SHP77 (cell line): Measurements from ENCODE around the gene HDAC9.

Experiments used
- DNase-seq, 2 experiments: peaks; one replicate each; lab custom pipeline; 2025; lab: John Stamatoyannopoulos, UW

Gene HDAC9

DNA sequence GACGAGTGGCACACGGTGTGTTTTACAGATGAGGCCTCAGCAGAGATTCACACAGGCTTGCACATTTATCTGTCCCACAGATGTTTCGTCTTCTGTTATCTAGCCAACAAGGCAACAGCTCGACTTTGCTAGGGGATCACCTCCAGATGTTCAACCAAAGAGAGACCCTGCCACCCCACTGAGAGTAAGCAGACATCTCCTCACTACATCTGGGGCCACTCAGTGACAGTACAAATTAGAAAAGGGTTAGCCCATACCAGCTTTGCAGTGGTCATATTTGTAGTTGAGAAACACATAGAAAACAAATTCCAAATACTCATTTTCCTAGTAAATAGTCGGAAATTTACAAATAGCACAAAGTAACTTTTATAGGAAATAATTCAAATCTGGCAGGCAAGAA, 164.2 kb downstream of the HDAC9 start:
- no peak for DNase-seq

DNA sequence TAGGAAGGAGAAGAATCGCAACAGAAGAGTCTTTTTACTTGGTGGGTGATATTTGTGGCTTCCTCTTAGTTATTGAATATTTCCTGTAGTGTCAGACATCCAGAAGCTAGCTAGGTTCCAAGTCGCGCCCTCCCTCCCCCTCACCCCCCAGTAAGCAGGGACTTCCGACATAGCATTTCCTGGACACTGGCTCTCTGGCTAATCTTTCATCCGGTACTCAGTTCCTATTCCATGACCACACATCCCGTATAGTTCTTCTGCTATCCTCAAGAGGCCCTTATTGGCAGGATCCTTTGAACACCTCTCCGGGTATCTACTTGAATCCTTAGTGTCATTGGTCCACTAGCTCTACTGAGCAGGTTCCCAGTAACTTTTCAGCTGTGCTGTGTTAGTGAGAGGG, 167.8 kb downstream of the HDAC9 start:
- no peak for DNase-seq

DNA sequence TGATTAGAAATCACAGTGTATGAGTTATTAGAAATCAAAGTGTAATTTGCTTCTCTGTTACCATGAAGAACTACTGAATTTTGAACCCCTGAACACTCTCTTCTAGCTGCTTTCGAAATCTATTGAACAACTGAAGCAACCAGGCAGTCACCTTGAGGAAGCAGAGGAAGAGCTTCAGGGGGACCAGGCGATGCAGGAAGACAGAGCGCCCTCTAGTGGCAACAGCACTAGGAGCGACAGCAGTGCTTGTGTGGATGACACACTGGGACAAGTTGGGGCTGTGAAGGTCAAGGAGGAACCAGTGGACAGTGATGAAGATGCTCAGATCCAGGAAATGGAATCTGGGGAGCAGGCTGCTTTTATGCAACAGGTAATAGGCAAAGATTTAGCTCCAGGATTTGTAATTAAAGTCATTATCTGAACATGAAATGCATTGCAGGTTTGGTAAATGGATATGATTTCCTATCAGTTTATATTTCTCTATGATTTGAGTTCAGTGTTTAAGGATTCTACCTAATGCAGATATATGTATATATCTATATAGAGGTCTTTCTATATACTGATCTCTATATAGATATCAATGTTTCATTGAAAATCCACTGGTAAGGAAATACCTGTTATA, 170.7 kb downstream of the HDAC9 start:
- peak; percentile 59 to 86 for DNase-seq

DNA sequence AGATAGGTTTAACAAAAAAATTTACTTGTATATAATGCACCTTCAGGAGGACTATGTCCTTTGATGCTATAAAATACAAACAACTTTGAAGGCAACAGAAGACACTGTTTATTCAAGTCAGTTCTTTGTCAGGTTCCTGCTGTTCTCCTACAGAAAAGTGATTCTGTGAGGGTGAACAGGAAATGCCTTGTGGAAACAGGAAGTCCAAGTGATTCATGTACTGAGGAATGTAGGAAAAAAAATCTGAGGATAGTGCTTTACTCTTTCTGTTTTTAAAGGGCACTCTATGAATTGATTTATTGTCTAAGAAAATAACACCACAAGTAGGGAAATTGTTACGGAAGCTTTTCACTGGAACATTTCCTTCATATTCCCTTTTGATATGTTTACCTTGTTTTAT, 171.9 kb downstream of the HDAC9 start:
- DNase-seq = no peak

DNA sequence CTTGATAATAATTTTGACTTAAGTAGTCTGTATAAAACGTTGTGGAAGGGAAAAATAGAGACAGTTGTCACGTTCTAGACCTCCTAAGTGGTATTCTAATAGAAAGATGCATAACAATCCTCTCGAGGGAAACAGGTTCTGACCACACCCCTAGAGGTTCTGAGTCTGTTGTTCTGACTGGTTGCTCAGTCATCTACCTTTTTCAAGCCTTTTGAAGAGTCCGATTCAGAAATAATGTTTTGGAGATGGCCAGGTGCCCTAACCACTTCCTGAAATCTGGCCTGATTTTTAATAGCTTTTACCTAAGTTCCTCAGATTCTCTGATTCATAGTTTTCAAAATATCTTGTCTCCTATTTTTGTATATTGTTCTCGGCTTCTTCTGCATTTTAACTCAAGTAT, 175.6 kb downstream of the HDAC9 start:
- DNase-seq = no peak

DNA sequence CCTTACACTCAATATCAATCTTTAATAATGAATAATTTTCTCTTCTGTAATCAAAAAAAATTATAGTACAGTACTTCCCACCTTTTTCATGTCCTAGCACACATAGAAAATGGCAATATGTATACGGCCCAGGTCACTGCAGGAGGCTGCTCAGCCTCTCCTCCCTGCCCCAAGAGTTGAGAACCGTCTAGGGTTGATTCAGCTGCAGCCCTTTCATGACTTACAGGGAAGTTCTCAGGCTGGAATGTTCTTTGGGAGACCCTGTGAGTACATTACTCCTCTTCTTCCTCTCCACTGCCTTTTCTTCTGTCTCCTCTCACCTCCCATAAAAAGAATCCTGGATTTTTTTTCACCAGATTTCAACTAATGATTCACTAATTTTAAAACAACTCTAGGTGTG, 180.0 kb downstream of the HDAC9 start:
- no peak for DNase-seq

DNA sequence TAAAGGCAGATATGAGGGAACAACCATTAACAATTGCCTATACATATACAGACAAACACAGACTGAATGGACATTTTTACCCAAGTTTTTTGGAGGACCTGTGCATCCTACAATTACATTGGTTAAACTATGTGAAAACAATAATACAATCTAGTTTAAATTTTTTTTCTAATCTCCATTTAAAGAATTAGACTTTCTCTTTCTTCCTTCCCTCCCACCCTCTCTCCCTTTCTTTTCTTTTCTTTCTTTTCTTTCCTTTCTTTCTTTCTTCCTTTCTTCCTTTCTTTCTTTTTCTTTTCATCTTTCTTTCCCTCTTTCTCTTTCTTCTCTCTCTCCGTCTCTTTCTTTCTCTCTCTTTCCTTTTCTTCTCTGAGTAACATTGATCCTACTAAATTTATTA, 183.7 kb downstream of the HDAC9 start:
- DNase-seq = no peak

DNA sequence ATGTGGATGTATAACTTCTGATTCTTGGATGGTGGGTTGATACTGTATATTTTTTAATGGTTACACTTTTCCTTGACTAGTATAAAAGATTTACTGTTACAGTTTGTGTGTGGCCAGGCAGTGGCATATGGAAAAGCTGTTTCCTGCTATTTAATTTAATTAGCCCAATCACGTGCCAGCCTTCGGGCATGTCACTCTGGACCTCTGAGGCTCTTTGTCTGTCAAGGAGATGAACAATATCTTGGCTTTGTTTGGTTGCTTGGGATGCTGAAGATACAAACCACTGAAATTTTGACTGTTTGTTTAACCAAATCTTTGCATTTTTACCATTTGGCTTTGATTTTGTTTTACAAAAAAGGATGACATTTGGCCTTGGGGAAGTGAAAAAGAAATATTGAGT, 185.0 kb downstream of the HDAC9 start:
- DNase-seq = no peak

DNA sequence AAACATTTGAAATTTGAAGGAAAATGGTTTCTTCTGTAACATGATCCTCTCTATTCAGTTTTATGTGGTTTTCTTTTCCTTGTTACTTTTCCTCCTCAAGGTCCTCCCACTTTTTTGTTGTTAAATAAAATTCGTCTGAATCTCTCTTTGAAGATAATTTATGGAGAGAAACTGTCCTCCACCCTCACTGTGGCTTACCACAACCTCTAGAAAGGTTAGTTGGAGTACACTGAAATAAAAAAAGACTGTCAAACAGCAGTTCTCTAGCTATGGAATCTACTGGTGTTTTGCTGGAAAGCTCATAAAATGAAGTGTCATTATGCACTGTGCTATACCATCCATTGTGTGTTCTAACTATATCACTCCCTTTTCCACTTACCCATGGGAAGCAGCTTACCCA, 189.4 kb downstream of the HDAC9 start:
- DNase-seq = no peak

DNA sequence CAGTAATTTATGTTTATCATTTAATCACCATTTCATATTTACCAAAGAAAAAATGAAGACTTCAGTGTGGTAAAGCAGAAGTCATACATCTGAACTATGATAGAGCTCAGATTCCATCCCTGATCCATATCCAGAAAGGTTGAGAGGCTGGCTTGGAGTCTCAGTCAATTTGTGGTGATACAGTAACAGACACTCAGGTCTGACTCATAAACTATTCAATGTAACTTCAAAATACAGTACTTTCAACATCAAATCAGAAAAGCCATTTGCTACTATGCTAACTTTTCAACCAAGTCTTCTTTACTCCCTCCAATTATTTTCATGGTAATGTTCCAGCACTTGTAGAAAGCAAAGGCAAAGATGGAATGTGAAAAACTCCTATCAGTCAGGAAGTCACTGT, 190.4 kb downstream of the HDAC9 start:
- no peak for DNase-seq

DNA sequence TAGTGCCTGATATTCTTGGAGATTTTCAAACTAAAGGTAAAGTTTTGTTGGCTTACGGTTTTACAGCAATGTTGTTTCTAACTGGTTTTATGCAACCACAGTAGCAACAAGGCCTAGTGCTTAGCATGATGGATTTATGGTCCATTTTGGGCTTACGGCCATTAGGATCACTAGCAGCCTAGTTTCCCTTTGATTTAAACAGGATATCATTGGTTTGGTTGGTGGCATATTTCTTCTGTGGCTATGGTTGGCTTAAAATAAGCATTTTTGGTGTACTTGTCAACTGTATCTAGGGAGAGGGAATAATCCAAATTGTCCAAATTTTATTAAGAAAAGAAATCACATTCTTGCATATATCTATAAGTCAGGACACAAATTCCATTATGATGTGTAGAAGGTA, 194.0 kb downstream of the HDAC9 start:
- no peak for DNase-seq

DNA sequence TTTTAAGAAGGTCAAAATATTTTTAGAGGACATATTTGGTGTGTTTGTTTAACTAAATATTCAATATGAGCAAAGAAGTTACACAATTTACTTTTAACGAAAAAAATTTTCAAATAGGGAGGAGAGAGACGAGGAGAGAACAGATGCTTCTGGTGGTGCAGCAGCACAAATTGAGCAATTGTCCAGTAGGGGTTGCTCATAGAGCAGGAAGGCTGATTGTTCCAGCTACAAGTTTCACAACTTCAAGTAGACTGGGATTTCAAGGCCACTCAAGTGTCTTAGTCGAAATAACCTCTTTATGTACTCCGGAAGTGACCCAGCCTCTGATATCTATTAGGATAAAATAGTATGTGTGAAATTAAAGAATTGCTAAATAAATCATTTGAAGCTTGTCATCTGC, 197.9 kb downstream of the HDAC9 start:
- DNase-seq = peak in 1 of 2 experiments; percentile 40

DNA sequence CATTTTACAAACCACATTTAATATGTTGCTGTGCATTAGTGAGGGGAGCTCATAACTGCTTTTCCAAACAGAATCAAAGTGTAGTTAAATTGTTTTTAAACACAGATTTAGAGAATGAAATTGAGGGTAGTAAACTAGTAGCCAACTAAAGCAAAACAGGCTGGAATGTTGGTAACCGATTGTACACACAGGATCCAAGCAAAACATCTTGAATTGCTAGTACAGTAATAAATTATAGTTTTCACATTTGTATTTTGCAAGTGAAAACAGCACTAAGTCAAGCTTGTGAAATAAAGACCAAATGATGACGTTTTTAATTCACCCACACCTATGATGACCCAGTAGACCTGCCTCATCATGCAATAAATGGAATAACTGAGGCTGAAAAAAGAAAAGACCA, 198.3 kb downstream of the HDAC9 start:
- no peak for DNase-seq

DNA sequence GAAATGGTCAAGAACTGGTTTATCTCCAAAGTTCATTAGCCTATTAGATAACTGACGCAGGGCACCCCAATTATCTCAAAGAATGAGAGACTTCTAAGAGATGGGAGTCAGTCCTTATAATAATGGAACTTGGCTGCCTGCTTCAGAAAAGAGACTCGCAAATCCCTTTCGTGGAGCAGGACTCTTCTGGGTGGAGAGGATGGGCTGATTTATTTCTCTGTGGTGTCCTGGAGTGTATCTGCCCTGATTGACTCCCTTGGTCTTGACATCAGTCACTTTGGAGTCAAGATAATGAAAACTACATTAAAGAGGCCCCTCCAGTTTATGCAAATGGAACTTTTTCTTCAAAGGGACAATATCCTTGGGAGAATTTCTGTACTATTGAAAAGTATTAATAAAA, 198.9 kb downstream of the HDAC9 start:
- no peak for DNase-seq

DNA sequence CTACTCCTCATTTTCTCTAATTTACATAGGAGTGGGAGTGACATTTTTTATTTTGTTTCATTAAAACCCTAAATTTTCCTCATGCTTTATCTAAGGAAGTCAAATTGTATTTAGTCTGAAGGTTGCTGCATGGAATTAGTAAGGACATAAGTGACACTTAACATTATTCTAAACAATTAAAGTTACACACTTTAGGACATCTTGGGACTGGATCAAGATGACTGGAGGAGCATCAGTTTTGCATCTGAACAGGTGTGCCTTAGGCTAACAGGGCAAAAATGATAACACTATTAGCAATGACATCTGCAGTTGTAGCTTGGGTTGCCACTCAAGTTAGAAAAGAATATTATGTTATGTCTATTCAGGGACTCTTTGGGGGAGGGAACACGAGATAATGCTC, 199.4 kb downstream of the HDAC9 start:
- DNase-seq = no peak

DNA sequence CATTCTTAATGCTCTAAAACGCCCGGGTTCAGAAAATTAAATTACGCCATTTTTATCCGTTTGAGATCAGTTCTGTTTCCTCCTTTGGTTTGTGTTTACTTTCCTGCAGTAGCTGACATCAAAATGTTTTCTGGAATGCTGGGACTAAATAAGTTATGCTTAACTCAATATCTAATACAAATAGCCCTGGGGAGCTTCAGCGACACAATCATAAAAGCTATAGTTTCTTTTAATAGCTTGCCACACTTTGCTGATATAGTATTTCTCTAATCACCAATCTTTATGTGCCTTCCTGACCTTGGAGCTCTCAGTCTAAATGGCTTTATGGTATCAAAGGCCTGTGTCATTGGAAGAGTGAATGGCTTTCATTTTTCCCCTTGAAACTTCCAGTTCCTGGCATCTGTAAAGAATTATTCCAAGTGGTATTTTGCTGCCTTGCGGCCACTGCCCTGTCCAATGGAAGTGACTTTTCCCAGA, 202.7 kb downstream of the HDAC9 start:
- DNase-seq = no peak

DNA sequence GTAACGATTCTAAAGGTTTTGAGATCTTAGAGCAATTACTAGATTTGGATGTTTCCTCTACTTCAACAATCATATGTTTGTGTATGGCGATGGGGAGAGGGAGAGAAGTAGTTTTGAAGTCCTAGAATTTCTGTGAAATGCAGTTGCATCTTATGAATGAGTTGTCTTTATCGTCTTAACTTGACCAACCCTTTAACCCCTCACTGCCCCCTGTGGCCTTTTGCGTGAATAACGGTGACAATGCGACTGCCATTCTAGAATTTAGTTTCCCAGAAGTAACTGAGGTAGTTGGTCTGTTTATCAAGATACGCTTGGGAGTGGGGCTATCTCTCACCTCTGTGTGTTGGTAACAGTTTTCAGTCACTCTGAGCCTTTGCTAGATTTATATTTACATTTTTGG, 204.6 kb downstream of the HDAC9 start:
- DNase-seq = no peak

DNA sequence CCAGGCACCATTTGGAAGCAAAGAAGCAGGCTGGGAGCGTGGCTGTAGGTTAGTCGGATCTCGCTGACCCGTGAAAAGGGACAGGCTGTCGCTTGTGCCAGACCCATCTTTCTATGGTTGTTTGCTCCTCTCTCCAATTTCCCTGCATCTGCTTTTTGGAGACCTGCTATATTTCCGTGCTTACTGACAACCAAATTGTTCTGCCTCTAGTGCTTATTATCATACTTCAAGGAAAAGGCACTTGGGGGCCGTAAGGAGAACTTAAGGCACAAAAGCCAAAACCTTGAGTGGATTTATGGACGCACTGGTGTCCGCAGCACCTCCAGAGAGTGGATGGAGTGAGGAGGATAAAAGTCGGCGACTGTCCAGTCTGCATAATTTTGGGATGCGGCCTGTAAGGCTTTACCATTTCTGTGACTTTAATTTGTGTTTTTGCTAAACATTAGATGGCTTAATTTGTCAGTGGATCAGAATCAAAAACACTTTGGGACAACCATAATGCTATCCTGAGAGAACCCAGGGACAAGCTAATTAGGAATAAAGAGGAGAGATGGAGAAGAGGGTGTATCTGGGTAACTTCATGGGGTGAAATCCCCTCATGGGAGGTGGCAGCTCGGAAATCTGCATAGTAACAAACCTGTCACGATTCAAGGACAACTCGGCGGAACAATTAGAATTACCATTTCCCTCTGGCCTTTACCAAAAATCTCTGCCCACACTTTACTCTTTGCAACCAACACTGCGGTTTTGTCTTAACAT, 206.7 kb downstream of the HDAC9 start:
- DNase-seq = no peak

DNA sequence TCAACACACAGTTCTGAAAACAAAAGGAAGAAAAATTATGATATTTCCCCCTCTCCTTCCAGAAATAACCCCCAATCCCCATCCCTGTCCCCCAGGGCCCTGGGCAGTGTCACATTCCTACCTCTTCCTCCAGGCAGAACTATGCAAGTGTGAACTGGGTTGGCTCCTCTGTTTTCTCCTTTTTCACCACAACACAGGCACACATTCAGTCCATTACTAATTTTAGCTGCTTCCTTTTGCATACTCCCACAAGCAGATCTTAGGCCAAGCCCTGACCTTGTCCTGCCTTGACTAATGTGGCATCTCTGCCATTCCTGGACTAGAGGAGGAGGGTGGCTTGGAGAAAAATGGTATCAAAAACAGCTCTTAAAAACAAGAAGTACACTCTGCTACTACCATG, 208.1 kb downstream of the HDAC9 start:
- no peak for DNase-seq

DNA sequence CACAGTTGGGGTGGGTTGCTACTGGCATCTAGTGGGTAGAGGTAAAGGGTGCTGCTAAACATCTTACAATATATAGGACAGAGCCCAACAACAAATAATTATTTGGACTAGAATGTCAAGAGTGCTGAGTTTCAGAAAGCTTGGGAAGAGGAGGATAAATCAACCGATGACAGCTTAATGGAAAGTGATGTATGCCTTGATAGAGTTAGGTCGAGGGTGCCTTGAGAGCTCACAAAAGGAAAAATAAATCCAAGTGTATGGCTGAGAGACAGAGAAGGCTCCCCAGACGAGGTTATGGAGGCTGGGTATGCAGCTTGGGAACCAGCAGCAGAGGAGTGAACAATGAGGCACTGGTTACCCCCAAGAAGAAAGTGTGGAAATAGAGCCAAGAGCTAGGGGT, 211.1 kb downstream of the HDAC9 start:
- DNase-seq = no peak

DNA sequence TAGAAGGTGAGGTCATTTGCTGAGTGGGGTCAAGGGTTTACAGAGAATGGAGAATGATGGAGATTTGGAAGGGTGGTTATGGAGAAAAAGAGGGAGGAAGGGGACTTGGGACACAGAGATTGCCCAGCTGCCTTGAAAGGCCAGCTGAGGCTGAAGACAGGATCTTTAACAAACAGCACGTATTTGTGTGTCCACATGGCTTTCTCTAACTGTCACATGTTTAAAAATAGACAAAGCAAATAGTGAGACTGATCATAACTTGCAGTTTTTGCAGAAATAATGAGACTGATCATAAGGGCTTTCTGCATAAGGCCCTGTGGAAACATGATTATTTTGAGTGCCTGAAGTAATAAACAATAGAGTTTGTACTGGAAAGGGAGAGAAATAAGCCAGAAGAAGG, 212.7 kb downstream of the HDAC9 start:
- peak in 1 of 2 experiments; percentile 86 for DNase-seq

DNA sequence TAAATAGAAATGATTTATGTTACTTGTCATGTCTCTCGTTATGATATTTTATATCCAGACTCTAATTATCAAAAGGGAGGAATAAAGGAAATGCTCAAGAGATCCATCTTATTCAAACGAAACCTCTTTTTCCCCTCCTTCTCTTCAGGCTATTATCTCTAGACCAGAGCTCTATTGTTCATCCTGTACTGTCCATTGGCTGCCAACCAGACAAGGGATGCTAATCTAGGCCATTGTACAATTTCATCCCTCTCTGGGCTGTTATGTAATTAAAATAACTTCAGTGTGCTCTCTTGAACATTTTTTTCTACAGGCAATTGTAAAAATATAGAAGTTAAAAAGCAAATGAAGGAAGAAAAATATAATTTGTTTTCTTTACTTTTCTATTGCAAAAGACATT, 220.4 kb downstream of the HDAC9 start:
- DNase-seq = no peak

DNA sequence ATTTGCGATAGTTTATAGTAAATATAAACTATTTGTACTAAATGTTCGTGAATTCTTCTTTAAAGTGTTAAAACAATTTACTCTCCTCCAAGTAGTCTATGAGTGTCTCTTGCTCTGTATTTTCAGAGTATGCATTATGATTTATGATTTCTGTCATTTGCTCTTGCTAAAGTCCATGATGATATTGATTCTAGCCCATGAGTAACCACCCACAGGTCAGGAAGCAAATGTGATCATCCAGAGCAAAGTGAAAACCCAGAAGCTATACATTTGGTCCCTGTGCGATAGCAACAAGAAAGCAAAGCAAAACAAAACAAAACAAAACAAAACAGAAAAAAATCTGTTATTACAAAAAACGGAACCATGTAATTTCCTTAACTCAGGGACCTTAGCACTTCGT, 225.9 kb downstream of the HDAC9 start:
- DNase-seq = no peak

DNA sequence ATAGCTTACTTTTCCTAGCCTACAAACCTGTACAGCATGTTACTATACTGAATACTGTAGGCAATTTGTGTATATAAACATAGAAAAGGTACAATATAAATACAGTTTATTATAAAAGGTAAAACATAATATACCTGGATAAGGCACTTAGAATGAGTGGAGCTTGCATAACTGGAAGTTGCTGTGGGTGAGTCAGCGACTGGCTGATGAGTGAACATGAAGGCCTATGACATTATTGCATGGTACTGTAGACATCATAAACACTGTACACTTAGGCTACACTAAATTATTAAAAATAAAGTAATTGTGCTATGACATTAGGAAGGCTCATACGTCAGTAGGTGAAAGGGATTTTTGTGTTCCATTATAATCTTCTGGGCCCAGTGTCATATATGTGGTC, 228.8 kb downstream of the HDAC9 start:
- no peak for DNase-seq
